Inflammatory macrophage (primary cell): ENCODE data around the gene YY1AP1.
"Not testable (repeated sequence)": the region's sequence is repeated elsewhere in the genome, so short reads cannot be mapped to it uniquely, and the experiment has no call there.

Source experiments
- DNase-seq, 2 donors: peaks; one replicate each; pipeline ENCODE4 v3.0.0-alpha.2; 2020 to 2022

YY1AP1 gene

GRCh38 chr1:155645648-155646047 lies 42.9 kb downstream of the YY1AP1 start:
- DNase-seq = no peak

DNA sequence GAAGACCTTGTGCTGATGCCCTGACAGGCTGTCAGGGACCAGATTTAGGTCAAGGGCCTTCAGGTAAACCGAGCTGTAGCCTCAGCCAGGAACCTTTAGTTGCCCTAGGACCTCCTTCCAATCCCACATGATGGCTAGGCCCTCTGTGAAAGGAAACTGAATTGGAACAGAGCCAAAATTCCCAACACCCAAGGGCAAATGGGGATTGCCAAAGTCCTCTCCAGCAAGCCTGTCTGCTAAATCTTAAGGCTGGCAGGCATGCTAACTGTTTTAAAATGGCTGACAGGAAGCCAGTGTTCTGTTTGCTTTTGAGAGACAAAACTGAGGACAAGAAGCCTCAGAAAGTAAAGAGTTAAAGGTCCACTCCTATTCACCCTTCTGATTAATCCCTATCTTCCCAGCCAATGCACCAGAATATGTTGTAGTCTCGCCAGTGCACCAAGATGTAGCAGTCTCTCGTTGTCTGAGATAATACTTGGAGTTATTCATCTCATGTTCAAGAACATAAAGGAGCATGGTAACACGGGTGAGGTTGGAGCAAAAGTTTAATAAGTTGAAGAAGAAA lies 43.5 kb downstream of the YY1AP1 start:
- no peak for DNase-seq

DNA sequence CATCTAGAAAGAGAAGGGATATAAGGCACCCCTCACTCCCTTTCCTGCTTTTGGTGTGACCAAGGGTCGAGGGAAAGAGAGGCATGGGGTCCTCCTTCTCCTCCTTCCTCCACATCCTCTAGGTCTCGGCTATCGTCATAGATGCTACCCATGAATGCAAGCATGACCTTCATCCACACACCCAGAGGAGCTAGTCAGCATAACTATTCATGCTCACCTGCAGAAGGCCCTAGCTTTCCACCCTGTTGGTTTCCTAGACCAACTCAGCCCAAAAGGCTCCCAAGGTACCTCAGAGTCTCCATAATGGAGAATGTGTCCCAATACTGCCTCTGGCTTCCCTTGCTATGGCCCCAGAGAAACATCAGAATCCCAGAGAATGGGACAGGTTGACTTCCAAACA lies 45.3 kb downstream of the YY1AP1 start:
- DNase-seq = no peak

DNA sequence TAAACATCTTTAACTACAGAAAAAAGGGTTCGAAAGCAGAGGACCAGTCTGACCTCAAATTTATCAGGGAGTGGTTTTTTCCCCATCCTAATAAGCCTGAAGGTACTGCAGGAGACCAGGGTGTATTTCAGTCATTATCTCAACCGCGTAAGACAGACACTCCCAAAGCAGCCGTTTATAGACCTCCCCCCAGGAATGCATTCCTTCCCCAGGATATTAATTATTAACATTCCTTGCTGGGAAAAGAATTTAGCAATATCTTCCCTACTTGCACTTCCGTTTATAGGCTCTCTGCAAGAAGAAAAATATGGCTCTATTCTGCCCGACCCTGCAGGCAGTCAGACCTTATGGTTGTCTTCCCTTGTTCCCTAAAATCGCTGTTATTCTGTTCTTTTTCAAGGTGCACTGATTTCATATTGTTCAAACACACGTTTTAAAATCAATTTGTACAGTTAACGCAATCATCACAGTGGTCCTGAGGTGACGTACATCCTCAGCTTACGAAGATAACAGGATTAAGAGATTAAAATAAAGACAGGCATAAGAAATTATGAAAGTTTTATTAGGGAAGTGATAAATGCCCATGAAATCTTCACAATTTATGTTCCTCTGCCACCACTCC lies 45.9 kb downstream of the YY1AP1 start:
- not testable (repeated sequence) for DNase-seq

GRCh38 chr1:155640367-155640766 lies 48.2 kb downstream of the YY1AP1 start:
- no peak for DNase-seq

- DNase-seq = no peak
These were observed 52.0 kb downstream of the YY1AP1 start for GRCh38 chr1:155636397-155637153.

DNA sequence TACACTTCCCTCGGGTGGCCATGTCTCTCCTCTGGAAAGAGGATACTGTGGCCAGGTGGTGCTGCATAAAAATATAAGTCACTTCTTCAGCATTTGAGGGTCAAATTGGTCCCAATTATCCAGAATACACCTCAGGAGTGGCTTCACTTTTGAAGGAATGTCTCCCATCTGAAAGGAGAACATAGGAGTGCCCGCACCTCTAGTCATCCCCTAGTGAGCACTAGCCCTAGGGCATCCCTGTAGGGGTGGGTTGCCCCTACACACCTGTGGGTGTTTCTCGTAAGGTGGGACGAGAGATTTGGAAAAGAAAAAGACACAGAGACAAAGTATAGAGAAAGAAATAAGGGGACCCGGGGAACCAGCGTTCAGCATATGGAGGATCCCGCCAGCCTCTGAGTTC lies 62.1 kb downstream of the YY1AP1 start:
- not testable (repeated sequence) for DNase-seq

GRCh38 chr1:155623357-155623756 lies 65.2 kb downstream of the YY1AP1 start:
- DNase-seq = no peak

DNA sequence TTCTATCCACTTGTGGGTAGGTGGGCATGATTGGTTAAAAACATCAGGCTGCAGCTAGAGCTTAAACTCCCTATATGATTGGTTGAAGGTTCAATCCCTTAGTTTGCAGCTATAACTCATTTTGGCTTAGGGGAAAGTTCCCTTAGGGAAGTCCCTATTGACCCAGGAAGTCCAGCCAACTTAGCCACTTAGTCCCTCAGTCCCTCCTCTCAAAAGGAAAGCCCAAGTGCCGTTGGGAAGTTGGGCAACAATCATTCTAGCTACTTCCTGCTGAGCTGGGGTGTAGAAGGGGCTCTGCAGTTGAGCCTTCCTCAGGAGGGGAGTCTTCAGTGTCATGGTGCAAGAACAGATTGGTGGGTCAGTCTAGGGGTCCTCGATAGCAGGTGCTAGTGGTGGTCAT lies 66.4 kb downstream of the YY1AP1 start:
- DNase-seq = peak; percentile 6 to 32

DNA sequence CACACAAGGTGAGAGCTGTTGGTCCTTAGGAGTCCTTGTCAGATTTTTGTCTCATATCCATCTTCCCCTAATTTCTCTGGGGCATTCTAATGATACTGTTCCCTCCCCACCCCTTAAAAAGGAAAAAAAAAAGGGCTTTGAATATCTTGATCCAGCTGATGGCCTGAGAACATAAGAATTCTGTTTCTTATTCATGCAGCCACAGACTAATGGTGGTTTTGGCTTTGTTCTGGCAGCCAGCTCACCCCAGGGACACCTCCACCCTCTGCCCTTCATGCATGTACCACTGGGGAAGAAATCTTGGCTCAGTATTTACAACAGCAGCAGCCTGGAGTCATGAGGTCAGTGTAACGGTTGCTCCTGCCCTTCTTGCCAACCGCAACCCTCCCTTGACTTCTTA lies 75.3 kb downstream of the YY1AP1 start:
- DNase-seq = not testable (repeated sequence)

- not testable (repeated sequence) for DNase-seq
These were observed 78.3 kb downstream of the YY1AP1 start for GRCh38 chr1:155610257-155610647.

- peak; percentile 99 to 100 for DNase-seq
These were observed 78.9 kb downstream of the YY1AP1 start, which contains the start of gene MSTO1 for GRCh38 chr1:155609515-155610256. TSS of gene MSTO1 (plus strand) at chr1:155610218. CDS start at chr1:155610249, 31 bp downstream.
